ENCODE data around the gene PGM1. TPM values are rescaled to one million over a fixed set of nuclear protein-coding genes. Genes with fewer than 3 reads are reported as not detected.
"Not testable (repeated sequence)": the region's sequence is repeated elsewhere in the genome, so short reads cannot be mapped to it uniquely, and the experiment has no call there.

The PGM1 gene
- polyA plus RNA-seq, 3 donors from 2014 or later: 61.6 to 108 (median 67.4) TPM

GRCh38 chr1:63575340-63575826 is 17.8 kb upstream of the PGM1 start:
- H3K4me3 Mint-ChIP-seq: no peak overlapping the region
- H3K36me3 Mint-ChIP-seq: peaks cover 0 to 7% (median 0%) of the 10 kb centered on the region in 3 donors
- no peaks in the 10 kb centered on the region for H3K4me1 Mint-ChIP-seq
- DNase-seq: peak; percentile 7 to 35 (median 16)
- no peak overlapping the region for H3K27ac Mint-ChIP-seq
- H3K27me3 Mint-ChIP-seq (ENCODE audit: low read depth in 3 of 3): no peaks in the 10 kb centered on the region
- no peaks in the 10 kb centered on the region for H3K9me3 Mint-ChIP-seq

GRCh38 chr1:63586326-63586725 is 6.9 kb upstream of the PGM1 start:
- H3K36me3 Mint-ChIP-seq: peaks cover 0 to 12% (median 9%) of the 10 kb centered on the region in 3 donors
- not testable (repeated sequence) for H3K4me3 Mint-ChIP-seq; H3K27me3 Mint-ChIP-seq (ENCODE audit: low read depth in 3 of 3); H3K27ac Mint-ChIP-seq; H3K4me1 Mint-ChIP-seq; DNase-seq; H3K9me3 Mint-ChIP-seq

GRCh38 chr1:63590166-63590560 is 3.0 kb upstream of the PGM1 start:
- DNase-seq: no peak
- Mint-ChIP-seq H3K36me3 (peaks cover 0 to 5% (median 0%) of the 10 kb centered on the region in 3 donors), H3K27ac (no peak overlapping the region), H3K4me1 (peaks cover 14 to 26% of the 10 kb centered on the region in 2 donors), H3K4me3 (no peak overlapping the region), H3K27me3 (ENCODE audit: low read depth in 3 of 3) (peaks cover 0 to 6% (median 2%) of the 10 kb centered on the region in 3 donors), H3K9me3 (no peaks in the 10 kb centered on the region)

- Mint-ChIP-seq H3K4me1 (peaks cover 21 to 47% of the 10 kb centered on the region in 2 donors), H3K36me3 (no peaks in the 10 kb centered on the region), H3K27me3 (ENCODE audit: low read depth in 3 of 3) (peaks cover 0 to 6% (median 2%) of the 10 kb centered on the region in 3 donors)
Measured at GRCh38 chr1:63592536-63593302, 492 bp upstream of the PGM1 start.

GRCh38 chr1:63593886-63594605 is 835 bp downstream of the PGM1 start:
- Mint-ChIP-seq H3K4me1 (peaks cover 21 to 47% of the 10 kb centered on the region in 2 donors), H3K9me3 (no peaks in the 10 kb centered on the region), H3K4me3 (peak overlapping the region; percentile 93 to 99 (median 97)), H3K27ac (peak overlapping the region; percentile 86 to 98 (median 95)), H3K27me3 (ENCODE audit: low read depth in 3 of 3) (peaks cover 0 to 6% (median 2%) of the 10 kb centered on the region in 3 donors), H3K36me3 (no peaks in the 10 kb centered on the region)
- DNase-seq: peak; percentile 66 to 68 (median 66)

More at GRCh38 chr1:63592536-63593302, 492 bp upstream of the PGM1 start:
- Mint-ChIP-seq H3K4me3 (peak overlapping the region; percentile 93 to 99 (median 97)), H3K9me3 (no peaks in the 10 kb centered on the region), H3K27ac (peak overlapping the region; percentile 86 to 96 (median 92))
- no peak for DNase-seq

- peaks cover 0 to 6% (median 2%) of the 10 kb centered on the region in 3 donors for H3K27me3 Mint-ChIP-seq (ENCODE audit: low read depth in 3 of 3)
- peak overlapping the region in 4 of 5 donors; percentile 40 to 65 (median 54) for H3K4me3 Mint-ChIP-seq
- peak overlapping the region in 1 of 6 donors; percentile 40 for H3K27ac Mint-ChIP-seq
- no peaks in the 10 kb centered on the region for H3K9me3 Mint-ChIP-seq
- H3K36me3 Mint-ChIP-seq: peaks cover 0 to 4% (median 4%) of the 10 kb centered on the region in 3 donors
- DNase-seq: no peak
- H3K4me1 Mint-ChIP-seq: peaks cover 24 to 52% of the 10 kb centered on the region in 2 donors
Measured at GRCh38 chr1:63595435-63595834, 2.2 kb downstream of the PGM1 start.

- Mint-ChIP-seq H3K4me1 (peaks cover 16 to 52% of the 10 kb centered on the region in 2 donors), H3K4me3 (no peak overlapping the region), H3K9me3 (no peaks in the 10 kb centered on the region), H3K36me3 (peaks cover 3 to 4% (median 4%) of the 10 kb centered on the region in 3 donors), H3K27me3 (ENCODE audit: low read depth in 3 of 3) (no peaks in the 10 kb centered on the region), H3K27ac (no peak overlapping the region)
- no peak for DNase-seq
Measured at GRCh38 chr1:63599799-63600198, 6.6 kb downstream of the PGM1 start.

GRCh38 chr1:63600248-63600647 is 7.0 kb downstream of the PGM1 start:
- Mint-ChIP-seq H3K4me1 (peaks cover 16 to 50% of the 10 kb centered on the region in 2 donors), H3K9me3 (no peaks in the 10 kb centered on the region)

GRCh38 chr1:63601061-63601460 is 7.8 kb downstream of the PGM1 start:
- peaks cover 3 to 4% (median 4%) of the 10 kb centered on the region in 3 donors for H3K36me3 Mint-ChIP-seq
- H3K27me3 Mint-ChIP-seq (ENCODE audit: low read depth in 3 of 3): no peaks in the 10 kb centered on the region
- no peak overlapping the region for H3K27ac Mint-ChIP-seq
- peaks cover 11 to 42% of the 10 kb centered on the region in 2 donors for H3K4me1 Mint-ChIP-seq
- H3K9me3 Mint-ChIP-seq: no peaks in the 10 kb centered on the region
- no peak overlapping the region for H3K4me3 Mint-ChIP-seq
- no peak for DNase-seq

More at GRCh38 chr1:63600248-63600647, 7.0 kb downstream of the PGM1 start:
- DNase-seq: no peak
- Mint-ChIP-seq H3K27ac (no peak overlapping the region), H3K27me3 (ENCODE audit: low read depth in 3 of 3) (no peaks in the 10 kb centered on the region), H3K4me3 (no peak overlapping the region), H3K36me3 (peaks cover 3 to 4% (median 4%) of the 10 kb centered on the region in 3 donors)

GRCh38 chr1:63601463-63601862 is 8.3 kb downstream of the PGM1 start:
- Mint-ChIP-seq H3K27ac (peak overlapping the region in 1 of 6 donors; percentile 31), H3K27me3 (ENCODE audit: low read depth in 3 of 3) (peaks cover 0 to 2% (median 0%) of the 10 kb centered on the region in 3 donors), H3K36me3 (peaks cover 3 to 4% (median 4%) of the 10 kb centered on the region in 3 donors), H3K4me3 (no peak overlapping the region), H3K9me3 (no peaks in the 10 kb centered on the region), H3K4me1 (peaks cover 10 to 38% of the 10 kb centered on the region in 2 donors)
- no peak for DNase-seq

GRCh38 chr1:63601912-63602311 is 8.7 kb downstream of the PGM1 start:
- DNase-seq: no peak
- Mint-ChIP-seq H3K9me3 (no peaks in the 10 kb centered on the region), H3K27me3 (ENCODE audit: low read depth in 3 of 3) (peaks cover 0 to 2% (median 0%) of the 10 kb centered on the region in 3 donors), H3K4me1 (peaks cover 9 to 34% of the 10 kb centered on the region in 2 donors), H3K27ac (no peak overlapping the region), H3K4me3 (no peak overlapping the region), H3K36me3 (peaks cover 3 to 4% (median 4%) of the 10 kb centered on the region in 3 donors)

GRCh38 chr1:63602629-63603028 is 9.4 kb downstream of the PGM1 start:
- no peak overlapping the region for H3K27ac Mint-ChIP-seq
- H3K36me3 Mint-ChIP-seq: peaks cover 3 to 4% (median 4%) of the 10 kb centered on the region in 3 donors

GRCh38 chr1:63603810-63604209 is 10.6 kb downstream of the PGM1 start:
- DNase-seq: no peak
- H3K36me3 Mint-ChIP-seq: peaks cover 3 to 4% (median 4%) of the 10 kb centered on the region in 3 donors
- H3K27ac Mint-ChIP-seq: no peak overlapping the region
- H3K4me1 Mint-ChIP-seq: peaks cover 11 to 40% of the 10 kb centered on the region in 2 donors
- no peaks in the 10 kb centered on the region for H3K9me3 Mint-ChIP-seq
- H3K4me3 Mint-ChIP-seq: no peak overlapping the region
- H3K27me3 Mint-ChIP-seq (ENCODE audit: low read depth in 3 of 3): peaks cover 0 to 2% (median 0%) of the 10 kb centered on the region in 3 donors

More at GRCh38 chr1:63602629-63603028, 9.4 kb downstream of the PGM1 start:
- DNase-seq: no peak
- H3K4me1 Mint-ChIP-seq: peaks cover 9 to 30% of the 10 kb centered on the region in 2 donors
- H3K9me3 Mint-ChIP-seq: no peaks in the 10 kb centered on the region
- H3K4me3 Mint-ChIP-seq: no peak overlapping the region
- peaks cover 0 to 2% (median 0%) of the 10 kb centered on the region in 3 donors for H3K27me3 Mint-ChIP-seq (ENCODE audit: low read depth in 3 of 3)

Data from immature natural killer cell (primary cell).